Osteocyte (in vitro differentiated cells): Measurements from ENCODE around the gene GAL3ST1. TPM values are rescaled to one million over a fixed set of nuclear protein-coding genes. Genes with fewer than 3 reads are reported as not detected.

Experiments
- DNase-seq: peaks from one replicate; pipeline ENCODE4 v3.0.0; 2021; ENCODE audit warnings: mixed read lengths; ENCODE audit not compliant: unreplicated experiment; ENCODE audit errors: extremely low spot score
- H3K27ac Mint-ChIP-seq: one replicate; pipeline ENCODE4 v1.8.0; 2021; ENCODE audit warnings: mild to moderate bottlenecking, mixed read lengths; ENCODE audit not compliant: unreplicated experiment
- H3K27me3 Mint-ChIP-seq: one replicate; pipeline ENCODE4 v1.8.0; 2021; ENCODE audit warnings: mixed read lengths; ENCODE audit not compliant: unreplicated experiment
- H3K36me3 Mint-ChIP-seq: one replicate; pipeline ENCODE4 v1.8.0; 2021; ENCODE audit warnings: mixed read lengths; ENCODE audit not compliant: unreplicated experiment
- H3K4me1 Mint-ChIP-seq: one replicate; pipeline ENCODE4 v1.8.0; 2021; ENCODE audit warnings: mixed read lengths; ENCODE audit not compliant: unreplicated experiment
- H3K4me3 Mint-ChIP-seq: one replicate; pipeline ENCODE4 v1.8.0; 2021; ENCODE audit warnings: mild to moderate bottlenecking, moderate library complexity, mixed read lengths; ENCODE audit not compliant: unreplicated experiment
- H3K9me3 Mint-ChIP-seq: one replicate; pipeline ENCODE4 v1.8.0; 2021; ENCODE audit warnings: mixed read lengths; ENCODE audit not compliant: unreplicated experiment
- total RNA-seq: library from RNA; stranded (reverse); gene quantifications from 2 replicates; pipeline ENCODE4 v1.2.1, GENCODE V29; 2021
- TF ChIP-seq, protein P1 (sequence below): fragments of 200-600 bp; sonication (generic); IDR thresholded peaks from 2 replicates; pipeline ENCODE4 v1.5.0; 2021; ENCODE audit warnings: antibody characterized with exemption, mild to moderate bottlenecking, moderate library complexity

The GAL3ST1 gene
- total RNA-seq, 1 donor from 2014 or later, result 0.46 TPM

DNA sequence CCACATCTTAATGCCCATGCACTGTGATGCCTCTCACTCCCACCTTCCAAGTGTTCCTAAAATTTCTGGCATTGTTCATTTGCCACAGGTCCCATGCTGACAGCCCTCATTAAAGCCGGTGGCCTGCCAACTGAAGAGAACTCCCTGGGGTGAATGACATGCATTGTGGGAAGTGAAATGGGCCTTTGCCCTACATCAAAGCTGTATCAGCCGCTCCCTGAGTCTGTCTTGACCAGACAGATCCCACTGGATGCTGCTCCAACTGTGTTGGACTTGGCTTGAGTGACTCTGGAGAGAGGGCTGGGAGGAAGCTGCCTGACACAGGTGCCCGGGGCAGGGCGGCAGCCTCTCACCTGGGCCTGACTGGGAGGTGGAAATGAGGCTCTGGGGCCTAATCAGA is 60.2 kb downstream of the GAL3ST1 start:
- no peak overlapping the region for H3K4me3 Mint-ChIP-seq
- no peaks in the 10 kb centered on the region for H3K9me3 Mint-ChIP-seq
- H3K27ac Mint-ChIP-seq, result no peak overlapping the region
- no peaks in the 10 kb centered on the region for H3K4me1 Mint-ChIP-seq
- TF ChIP-seq, protein P1, sequence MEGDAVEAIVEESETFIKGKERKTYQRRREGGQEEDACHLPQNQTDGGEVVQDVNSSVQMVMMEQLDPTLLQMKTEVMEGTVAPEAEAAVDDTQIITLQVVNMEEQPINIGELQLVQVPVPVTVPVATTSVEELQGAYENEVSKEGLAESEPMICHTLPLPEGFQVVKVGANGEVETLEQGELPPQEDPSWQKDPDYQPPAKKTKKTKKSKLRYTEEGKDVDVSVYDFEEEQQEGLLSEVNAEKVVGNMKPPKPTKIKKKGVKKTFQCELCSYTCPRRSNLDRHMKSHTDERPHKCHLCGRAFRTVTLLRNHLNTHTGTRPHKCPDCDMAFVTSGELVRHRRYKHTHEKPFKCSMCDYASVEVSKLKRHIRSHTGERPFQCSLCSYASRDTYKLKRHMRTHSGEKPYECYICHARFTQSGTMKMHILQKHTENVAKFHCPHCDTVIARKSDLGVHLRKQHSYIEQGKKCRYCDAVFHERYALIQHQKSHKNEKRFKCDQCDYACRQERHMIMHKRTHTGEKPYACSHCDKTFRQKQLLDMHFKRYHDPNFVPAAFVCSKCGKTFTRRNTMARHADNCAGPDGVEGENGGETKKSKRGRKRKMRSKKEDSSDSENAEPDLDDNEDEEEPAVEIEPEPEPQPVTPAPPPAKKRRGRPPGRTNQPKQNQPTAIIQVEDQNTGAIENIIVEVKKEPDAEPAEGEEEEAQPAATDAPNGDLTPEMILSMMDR, result no peak
- H3K36me3 Mint-ChIP-seq, result no peaks in the 10 kb centered on the region
- peaks cover 12% of the 10 kb centered on the region for H3K27me3 Mint-ChIP-seq
- DNase-seq, result no peak

DNA sequence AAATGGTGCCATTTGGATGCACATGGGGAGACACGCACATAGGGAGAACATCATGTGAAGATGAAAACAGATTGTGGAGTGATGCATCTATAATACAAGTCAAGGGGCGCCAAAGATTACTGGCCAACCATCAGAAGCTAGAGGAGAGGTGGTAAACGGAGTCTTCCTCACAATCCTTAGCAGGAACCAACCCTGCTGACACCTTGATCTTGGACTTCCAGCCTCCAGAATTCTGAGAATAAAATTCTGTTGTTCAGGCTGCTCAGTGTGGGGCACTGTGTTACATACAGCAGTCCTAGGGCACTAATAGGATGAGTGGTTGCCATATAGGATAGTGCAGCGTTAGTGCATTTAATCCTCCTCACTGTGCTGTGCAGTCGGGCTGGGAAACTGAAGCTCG is 61.0 kb downstream of the GAL3ST1 start:
- Mint-ChIP-seq H3K27ac (no peak overlapping the region), H3K9me3 (no peaks in the 10 kb centered on the region), H3K36me3 (no peaks in the 10 kb centered on the region), H3K4me3 (no peak overlapping the region), H3K27me3 (peaks cover 8% of the 10 kb centered on the region), H3K4me1 (no peaks in the 10 kb centered on the region)
- TF ChIP-seq, protein P1, result no peak
- DNase-seq, result no peak

DNA sequence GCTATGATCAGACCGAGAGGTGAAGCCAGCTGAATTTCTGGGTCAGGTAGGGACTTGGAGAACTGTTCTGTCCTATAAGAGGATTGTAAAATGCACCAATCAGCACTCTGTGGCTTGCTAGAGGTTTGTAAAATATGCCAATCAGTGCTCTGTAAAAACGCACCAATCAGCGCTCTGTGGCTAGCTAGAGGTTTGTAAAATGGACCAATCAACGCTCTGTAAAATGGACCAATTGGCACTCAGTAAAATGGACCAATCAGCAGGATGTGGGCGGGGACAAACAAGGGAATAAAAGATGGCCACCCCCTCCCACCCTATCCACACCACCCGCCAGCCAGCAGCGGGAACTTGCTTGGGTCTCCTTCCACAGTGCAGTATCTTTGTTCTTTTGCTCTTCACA is 62.6 kb downstream of the GAL3ST1 start:
- Mint-ChIP-seq H3K4me1 (no peaks in the 10 kb centered on the region), H3K27me3 (peaks cover 5% of the 10 kb centered on the region), H3K9me3 (no peaks in the 10 kb centered on the region), H3K4me3 (no peak overlapping the region), H3K27ac (no peak overlapping the region), H3K36me3 (no peaks in the 10 kb centered on the region)
- TF ChIP-seq, protein P1, result no peak
- no peak for DNase-seq

DNA sequence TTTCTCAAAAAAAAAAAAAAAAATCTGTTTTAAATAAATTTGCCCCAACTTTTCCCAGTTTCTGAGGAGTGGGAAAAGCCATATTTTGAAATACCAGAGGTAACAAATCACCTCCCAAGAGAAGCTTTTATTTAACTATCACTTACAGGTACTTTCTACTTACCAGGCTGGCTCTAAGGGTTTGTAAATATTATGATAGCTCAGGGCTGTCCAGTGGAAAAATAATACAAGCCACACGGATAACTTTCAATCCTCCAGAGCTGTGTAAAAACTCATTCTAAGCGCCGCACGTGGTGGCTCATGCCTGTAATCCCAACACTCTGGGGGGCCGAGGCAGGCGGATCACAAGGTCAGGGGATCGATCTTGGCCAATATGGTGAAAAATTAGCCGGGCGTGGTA is 63.4 kb downstream of the GAL3ST1 start:
- Mint-ChIP-seq H3K9me3 (no peaks in the 10 kb centered on the region), H3K36me3 (no peaks in the 10 kb centered on the region), H3K27me3 (peaks cover 8% of the 10 kb centered on the region), H3K27ac (no peak overlapping the region), H3K4me3 (no peak overlapping the region), H3K4me1 (no peaks in the 10 kb centered on the region)
- DNase-seq, result no peak
- TF ChIP-seq, protein P1, result no peak

DNA sequence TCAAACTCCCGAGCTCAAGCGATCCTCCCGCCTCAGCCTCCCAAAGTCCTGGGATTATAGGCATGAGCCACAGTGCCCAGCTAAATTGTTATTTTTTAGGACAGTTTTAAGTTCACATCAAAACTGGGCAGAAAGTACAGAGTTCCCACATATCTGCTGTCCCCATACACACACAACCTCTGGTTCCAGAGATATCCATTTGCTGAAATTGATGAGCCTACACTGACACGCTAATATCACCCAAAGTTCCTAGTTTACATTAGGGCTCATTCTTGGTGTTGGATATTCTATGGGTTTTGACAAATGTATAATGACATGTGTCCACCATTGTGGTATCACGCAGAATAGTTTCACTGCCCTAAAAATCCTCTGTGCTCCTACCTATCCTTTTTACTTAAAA is 66.2 kb downstream of the GAL3ST1 start:
- no peaks in the 10 kb centered on the region for H3K36me3 Mint-ChIP-seq
- H3K4me3 Mint-ChIP-seq, result no peak overlapping the region
- no peaks in the 10 kb centered on the region for H3K4me1 Mint-ChIP-seq
- no peak for DNase-seq
- H3K27me3 Mint-ChIP-seq, result peaks cover 11% of the 10 kb centered on the region
- no peak overlapping the region for H3K27ac Mint-ChIP-seq
- TF ChIP-seq, protein P1, result no peak
- H3K9me3 Mint-ChIP-seq, result no peaks in the 10 kb centered on the region
